HG03139 (cell line): ENCODE measurements around the gene TAS2R41.
"Not testable (repeated sequence)": the region's sequence is repeated elsewhere in the genome, so short reads cannot be mapped to it uniquely, and the experiment has no call there.

Source experiments
- ATAC-seq: cut with Tn5 transposase; IDR thresholded peaks from one replicate; pipeline ENCODE4 v1.9.1; 2021; ENCODE audit not compliant: unreplicated experiment

TAS2R41 gene

GRCh38 chr7:143514995-143515735 lies 37.5 kb downstream of the TAS2R41 start:
- no peak for ATAC-seq

GRCh38 chr7:143516981-143517380 lies 39.3 kb downstream of the TAS2R41 start:
- no peak for ATAC-seq

GRCh38 chr7:143518521-143518920 lies 40.8 kb downstream of the TAS2R41 start:
- ATAC-seq, result no peak

- no peak for ATAC-seq
These were observed 41.3 kb downstream of the TAS2R41 start for GRCh38 chr7:143518941-143519340.

DNA sequence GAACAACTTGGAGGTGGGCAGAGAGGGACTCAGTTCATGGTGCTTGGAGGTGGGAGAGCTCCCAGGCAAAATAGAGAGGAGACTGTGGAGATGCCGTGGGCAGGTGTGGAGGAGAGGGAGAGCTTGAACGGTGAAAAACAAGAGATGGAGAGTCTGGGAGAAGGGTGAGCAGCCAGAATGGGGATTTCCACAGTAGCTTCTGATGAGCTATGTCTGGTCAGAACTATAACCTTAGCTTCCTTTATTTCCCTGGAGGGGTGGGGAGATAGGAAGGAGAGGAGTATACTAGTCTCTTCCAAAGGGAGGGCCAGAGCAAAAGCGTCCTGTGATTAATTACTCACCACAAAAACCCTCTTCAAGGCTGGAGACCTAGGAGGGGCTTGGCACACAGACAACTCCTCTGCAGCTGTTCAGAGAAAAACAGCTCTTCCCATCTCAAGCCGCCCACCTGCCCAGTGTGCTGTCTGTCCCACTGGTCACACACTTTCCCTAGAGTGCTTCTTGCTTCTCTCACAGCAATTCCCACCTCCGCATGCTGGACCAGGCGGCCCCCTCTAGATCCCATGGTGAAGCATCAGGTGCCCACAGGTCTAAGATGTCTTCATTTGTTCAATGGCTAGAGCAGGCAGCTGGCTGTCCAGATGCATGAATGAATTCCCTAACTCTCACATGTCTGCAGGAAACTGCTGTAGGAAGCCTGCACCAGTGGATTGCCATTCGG lies 41.9 kb downstream of the TAS2R41 start:
- no peak for ATAC-seq

DNA sequence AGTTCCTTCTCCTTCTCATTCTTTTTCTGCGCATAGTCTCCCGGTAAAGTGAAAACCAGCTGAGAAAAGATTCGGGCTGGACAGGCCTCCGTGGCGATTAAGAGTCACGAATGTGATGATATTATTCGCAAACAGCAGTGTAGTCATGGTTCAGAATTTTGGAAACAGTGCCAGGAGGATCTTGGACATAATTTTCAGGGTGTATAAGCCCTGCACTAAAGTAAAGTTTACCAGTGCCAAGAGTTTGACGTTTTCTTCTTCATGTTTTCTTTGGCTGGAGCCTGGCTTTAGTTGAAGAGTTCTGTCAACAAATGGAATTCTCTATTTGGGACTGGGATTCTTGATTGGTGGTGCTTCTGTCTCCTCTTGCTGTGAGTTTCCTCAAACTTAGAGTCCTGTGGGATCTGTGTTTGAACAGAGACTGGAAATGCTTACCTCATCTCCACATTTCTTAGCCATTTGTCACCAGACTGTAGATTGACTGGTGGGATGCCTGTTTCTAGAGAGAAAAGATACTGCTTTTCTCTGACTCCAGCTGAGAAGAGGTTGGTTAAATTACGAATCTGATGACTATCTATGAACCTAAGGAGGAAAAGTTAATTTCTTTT lies 44.7 kb downstream of the TAS2R41 start:
- ATAC-seq, result not testable (repeated sequence)
